GM18526 (cell line): ENCODE measurements around the gene TAS2R14.

Experiments
- POLR2A ChIP-seq: IDR thresholded peaks from 3 replicates; pipeline ENCODE4 v1.6.1; 2011; ENCODE audit not compliant: insufficient read length; ENCODE audit errors: extremely low read depth

TAS2R14 gene

GRCh38 chr12:10928746-10929286 lies 10.2 kb downstream of the TAS2R14 start, which contains the start of gene PRH2:
PRH2 (plus strand) TSS chr12:10929236; CDS start chr12:10929274, 38 bp downstream.
- no peak for TF ChIP-seq POLR2A

GRCh38 chr12:10926269-10926668 lies 12.8 kb downstream of the TAS2R14 start:
- no peak for TF ChIP-seq POLR2A

GRCh38 chr12:10919809-10920208 lies 19.3 kb downstream of the TAS2R14 start:
- TF ChIP-seq POLR2A: no peak

GRCh38 chr12:10910380-10910779 lies 28.7 kb downstream of the TAS2R14 start:
- TF ChIP-seq POLR2A: no peak

GRCh38 chr12:10909462-10909861 lies 29.6 kb downstream of the TAS2R14 start, which contains the start of gene TAS2R13:
TAS2R13 (minus strand) TSS chr12:10909562; CDS start chr12:10909298, 264 bp downstream.
- TF ChIP-seq POLR2A: no peak

GRCh38 chr12:10904686-10905085 lies 34.4 kb downstream of the TAS2R14 start:
- no peak for TF ChIP-seq POLR2A

- no peak for TF ChIP-seq POLR2A
Observed at GRCh38 chr12:10901427-10901826, 37.6 kb downstream of the TAS2R14 start.

- TF ChIP-seq POLR2A: no peak
Observed at GRCh38 chr12:10900972-10901371, 38.1 kb downstream of the TAS2R14 start.

GRCh38 chr12:10900530-10900929 lies 38.5 kb downstream of the TAS2R14 start:
- no peak for TF ChIP-seq POLR2A

GRCh38 chr12:10896854-10897253 lies 42.2 kb downstream of the TAS2R14 start:
- TF ChIP-seq POLR2A: no peak

GRCh38 chr12:10891937-10892336 lies 47.1 kb downstream of the TAS2R14 start:
- no peak for TF ChIP-seq POLR2A

GRCh38 chr12:10889226-10889625 lies 49.8 kb downstream of the TAS2R14 start:
- TF ChIP-seq POLR2A: no peak
